ENCODE data around the gene HS3ST5. TPM values are rescaled to one million over a fixed set of nuclear protein-coding genes. Genes with fewer than 3 reads are reported as not detected.

HS3ST5 gene
- polyA plus RNA-seq, 1 donor (not counting 4 experiments of a cell fraction or from before 2014, with no cell fraction given): not detected

GRCh38 chr6:114106020-114106419, 236.8 kb downstream of the HS3ST5 start:
- Histone ChIP-seq H3K27ac (ENCODE audit: control insufficient read depth, insufficient read depth, low read length) (no peak overlapping the region), H3K9me1 (ENCODE audit: control insufficient read depth, extremely low read depth, insufficient read depth, low read length) (no peaks in the 10 kb centered on the region), H4K20me1 (ENCODE audit: control insufficient read depth, extremely low read depth, insufficient read depth, low read length) (no peaks in the 10 kb centered on the region), H3K9me3 (ENCODE audit: control insufficient read depth, low read depth, low read length) (no peaks in the 10 kb centered on the region), H3K4me2 (ENCODE audit: control insufficient read depth, extremely low read depth, insufficient read depth, low read depth, low read length) (no peak overlapping the region), H2AFZ (ENCODE audit: control insufficient read depth, low read length) (no peak overlapping the region), H3K36me3 (ENCODE audit: control insufficient read depth in 2 of 2, extremely low read depth in 1 of 2, insufficient read depth in 2 of 2, low read length in 2 of 2) (no peaks in the 10 kb centered on the region), H3K27me3 (ENCODE audit: control insufficient read depth, extremely low read depth, insufficient read depth, low read length) (no peaks in the 10 kb centered on the region), H3K79me2 (ENCODE audit: control insufficient read depth, insufficient read depth, low read length) (no peaks in the 10 kb centered on the region), H3K4me3 (ENCODE audit: control insufficient read depth in 2 of 3, extremely low read depth in 1 of 3, insufficient read depth in 2 of 3, low read depth in 1 of 3, low read length in 3 of 3) (no peak overlapping the region), H3K9ac (ENCODE audit: control insufficient read depth, extremely low read depth, insufficient read depth, low read length) (no peak overlapping the region), H3K4me1 (ENCODE audit: control insufficient read depth, extremely low read depth, insufficient read depth, low read length) (no peaks in the 10 kb centered on the region)
- FAIRE-seq (no peak), DNase-seq (ENCODE audit: low read depth, low spot score) (no peak)
- dilution Hi-C loops (cut with MboI; ENCODE audit: extremely low pct_ligation_motif_present, low sequenced_read_pairs): no loop called here
- TF ChIP-seq EZH2 (IDR thresholded peaks at IDR 0.05; ENCODE audit: low read length): no peak
- TF ChIP-seq, protein P1, sequence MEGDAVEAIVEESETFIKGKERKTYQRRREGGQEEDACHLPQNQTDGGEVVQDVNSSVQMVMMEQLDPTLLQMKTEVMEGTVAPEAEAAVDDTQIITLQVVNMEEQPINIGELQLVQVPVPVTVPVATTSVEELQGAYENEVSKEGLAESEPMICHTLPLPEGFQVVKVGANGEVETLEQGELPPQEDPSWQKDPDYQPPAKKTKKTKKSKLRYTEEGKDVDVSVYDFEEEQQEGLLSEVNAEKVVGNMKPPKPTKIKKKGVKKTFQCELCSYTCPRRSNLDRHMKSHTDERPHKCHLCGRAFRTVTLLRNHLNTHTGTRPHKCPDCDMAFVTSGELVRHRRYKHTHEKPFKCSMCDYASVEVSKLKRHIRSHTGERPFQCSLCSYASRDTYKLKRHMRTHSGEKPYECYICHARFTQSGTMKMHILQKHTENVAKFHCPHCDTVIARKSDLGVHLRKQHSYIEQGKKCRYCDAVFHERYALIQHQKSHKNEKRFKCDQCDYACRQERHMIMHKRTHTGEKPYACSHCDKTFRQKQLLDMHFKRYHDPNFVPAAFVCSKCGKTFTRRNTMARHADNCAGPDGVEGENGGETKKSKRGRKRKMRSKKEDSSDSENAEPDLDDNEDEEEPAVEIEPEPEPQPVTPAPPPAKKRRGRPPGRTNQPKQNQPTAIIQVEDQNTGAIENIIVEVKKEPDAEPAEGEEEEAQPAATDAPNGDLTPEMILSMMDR (optimal IDR thresholded peaks at IDR 0.05 in 1 of 3, IDR thresholded peaks at IDR 0.05 in 1 of 3, conservative IDR thresholded peaks at IDR 0.05 in 1 of 3; ENCODE audit: extremely low read depth in 1 of 3, insufficient read depth in 2 of 3, low read length in 3 of 3): no peak

DNA sequence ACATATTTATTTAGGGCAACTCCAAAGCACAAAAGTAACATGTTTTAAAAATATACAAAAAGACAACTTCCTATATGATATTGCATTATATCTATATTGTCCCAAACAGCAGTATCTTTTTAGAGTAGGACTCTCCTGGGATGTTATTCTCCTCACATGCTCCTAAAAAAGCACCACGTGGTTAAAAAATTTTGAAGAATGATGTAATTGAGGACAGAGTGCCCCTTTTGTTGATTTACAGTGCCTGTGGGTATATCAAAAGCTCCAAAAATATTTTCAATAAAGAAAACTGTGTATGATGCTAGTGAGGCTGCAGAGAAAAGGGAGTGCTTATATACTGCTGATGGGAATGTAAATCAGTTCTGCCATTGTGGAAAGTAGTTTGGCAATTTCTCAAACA, 241.6 kb downstream of the HS3ST5 start:
- TF ChIP-seq, protein P1 (optimal IDR thresholded peaks at IDR 0.05 in 1 of 3, IDR thresholded peaks at IDR 0.05 in 1 of 3, conservative IDR thresholded peaks at IDR 0.05 in 1 of 3; ENCODE audit: extremely low read depth in 1 of 3, insufficient read depth in 2 of 3, low read length in 3 of 3): no peak
- TF ChIP-seq EZH2 (IDR thresholded peaks at IDR 0.05; ENCODE audit: low read length): no peak
- no peak overlapping the region for H3K4me2 ChIP-seq (ENCODE audit: control insufficient read depth, extremely low read depth, insufficient read depth, low read depth, low read length)
- no peaks in the 10 kb centered on the region for H3K4me1 ChIP-seq (ENCODE audit: control insufficient read depth, extremely low read depth, insufficient read depth, low read length)
- H2AFZ ChIP-seq (ENCODE audit: control insufficient read depth, low read length): no peak overlapping the region
- H3K9me1 ChIP-seq (ENCODE audit: control insufficient read depth, extremely low read depth, insufficient read depth, low read length): no peaks in the 10 kb centered on the region
- H3K9ac ChIP-seq (ENCODE audit: control insufficient read depth, extremely low read depth, insufficient read depth, low read length): no peak overlapping the region
- H3K79me2 ChIP-seq (ENCODE audit: control insufficient read depth, insufficient read depth, low read length): no peaks in the 10 kb centered on the region
- dilution Hi-C loops (cut with MboI; ENCODE audit: extremely low pct_ligation_motif_present, low sequenced_read_pairs): no loop called here
- FAIRE-seq (no peak), DNase-seq (ENCODE audit: low read depth, low spot score) (no peak)
- no peaks in the 10 kb centered on the region for H3K36me3 ChIP-seq (ENCODE audit: control insufficient read depth in 2 of 2, extremely low read depth in 1 of 2, insufficient read depth in 2 of 2, low read length in 2 of 2)
- no peak overlapping the region for H3K4me3 ChIP-seq (ENCODE audit: control insufficient read depth in 2 of 3, extremely low read depth in 1 of 3, insufficient read depth in 2 of 3, low read depth in 1 of 3, low read length in 3 of 3)
- H4K20me1 ChIP-seq (ENCODE audit: control insufficient read depth, extremely low read depth, insufficient read depth, low read length): no peaks in the 10 kb centered on the region
- no peaks in the 10 kb centered on the region for H3K27me3 ChIP-seq (ENCODE audit: control insufficient read depth, extremely low read depth, insufficient read depth, low read length)
- no peaks in the 10 kb centered on the region for H3K9me3 ChIP-seq (ENCODE audit: control insufficient read depth, low read depth, low read length)
- H3K27ac ChIP-seq (ENCODE audit: control insufficient read depth, insufficient read depth, low read length): no peak overlapping the region
